CD4-positive, alpha-beta T cell (primary cell): ENCODE data around the gene TLK1. TPM values are rescaled to one million over a fixed set of nuclear protein-coding genes. Genes with fewer than 3 reads are reported as not detected.

ENCODE experiments used
- ATAC-seq: fragments of 200-7000 bp; cut with Tn5 transposase; one replicate; pipeline ENCODE4 v1.10.0; 2022; ENCODE audit warnings: mild to moderate bottlenecking; ENCODE audit not compliant: poor library complexity
- CTCF ChIA-PET: fragments of 350-600 bp; sonication (Branson Sonifier 250); formaldehyde crosslinking; loops from one replicate; lab custom pipeline; 2021; ENCODE audit warnings: antibody characterized with exemption, inconsistent platforms; lab: Charles Lee
- POLR2A ChIA-PET: fragments of 350-600 bp; sonication (Branson Sonifier 250); formaldehyde crosslinking; loops from one replicate; lab custom pipeline; 2021; ENCODE audit warnings: antibody characterized with exemption, inconsistent platforms; lab: Charles Lee
- DNase-seq, 14 experiments: peaks; one replicate each; pipeline ENCODE4 v3.0.0-alpha.2; 2013 to 2020; ENCODE audit warnings: mixed read lengths in 2 of 14
- H3K27ac ChIP-seq, 2 donors: one replicate each; pipeline versions ENCODE4 v1.5.1 to v1.7.0; 2013; ENCODE audit warnings: low read length in 2 of 2, low read depth in 1 of 2, mild to moderate bottlenecking in 1 of 2
- H3K27me3 ChIP-seq, 2 experiments: 1 replicate in 1 of 2; 2 replicates in 1 of 2; pipeline versions ENCODE4 v1.6.1 to v1.7.0; 2013; ENCODE audit warnings: low read length in 2 of 2, control low read depth in 1 of 2, mild to moderate bottlenecking in 1 of 2, moderate library complexity in 1 of 2; ENCODE audit not compliant: insufficient read depth in 2 of 2, control insufficient read depth in 1 of 2
- H3K36me3 ChIP-seq: one replicate; pipeline ENCODE4 v1.6.1; 2013; ENCODE audit warnings: low read length, control low read depth; ENCODE audit not compliant: insufficient read depth
- H3K4me1 ChIP-seq: one replicate; pipeline ENCODE4 v1.6.1; 2013; ENCODE audit warnings: low read length, control low read depth; ENCODE audit not compliant: insufficient read depth
- H3K4me3 ChIP-seq: one replicate; pipeline ENCODE4 v1.5.1; 2013; ENCODE audit warnings: mild to moderate bottlenecking, low read length, moderate library complexity
- H3K9me3 ChIP-seq, 2 experiments: 1 replicate in 1 of 2; 2 replicates in 1 of 2; pipeline versions ENCODE4 v1.6.1 to v1.7.0; 2013; ENCODE audit warnings: low read length in 2 of 2, mild to moderate bottlenecking in 2 of 2, control low read depth in 1 of 2, moderate library complexity in 1 of 2; ENCODE audit not compliant: control insufficient read depth in 1 of 2, insufficient read depth in 1 of 2
- H3K27ac Mint-ChIP-seq: one replicate; pipeline ENCODE4 v1.8.0; 2020; ENCODE audit warnings: mixed read lengths
- H3K27me3 Mint-ChIP-seq: one replicate; pipeline ENCODE4 v1.8.0; 2021; ENCODE audit warnings: mixed read lengths
- H3K36me3 Mint-ChIP-seq: one replicate; pipeline ENCODE4 v1.8.0; 2021; ENCODE audit warnings: low read depth, mixed read lengths
- H3K4me1 Mint-ChIP-seq: one replicate; pipeline ENCODE4 v1.8.0; 2021; ENCODE audit warnings: low read depth, mixed read lengths
- H3K4me3 Mint-ChIP-seq: one replicate; pipeline ENCODE4 v1.8.0; 2020; ENCODE audit warnings: mild to moderate bottlenecking, mixed read lengths
- H3K9me3 Mint-ChIP-seq: one replicate; pipeline ENCODE4 v1.8.0; 2020; ENCODE audit warnings: mixed read lengths
- CTCF ChIP-seq: fragments of 200-600 bp; IDR thresholded peaks from one replicate; pipeline ENCODE4 v1.8.0; 2022; ENCODE audit warnings: antibody characterized with exemption, mild to moderate bottlenecking
- intact Hi-C, 2 experiments: fragments of 100-400 bp; cut with DNase I in 1 of 2; cut with micrococcal nuclease in 1 of 2; formaldehyde crosslinking; loops; one replicate each; pipeline versions ENCODE4 v1.15.1 to v1.9.0; 2023 to 2025; cut with DNase I, micrococcal nuclease
- total RNA-seq, 174 experiments: library from RNA in 2 of 174; stranded (reverse) in 2 of 174; gene quantifications; one replicate each; pipeline ENCODE4 v1.2.3 and lab custom pipeline; 2021 to 2026

Gene TLK1
- total RNA-seq, 2 experiments from 2014 or later = 135 to 138 TPM

- no peaks in the 10 kb centered on the region for H3K36me3 Mint-ChIP-seq
- H3K4me3 Mint-ChIP-seq = no peak overlapping the region
- H3K27ac Mint-ChIP-seq = no peak overlapping the region
- H3K27me3 ChIP-seq = no peaks in the 10 kb centered on the region
- intact Hi-C loops = no loop called here
- ChIA-PET POLR2A (no interaction called here), CTCF (interaction anchor here (0.7 to 1.2 kb wide), 2 partner anchors 1297 to 1336 kb away, joined by 3 read pairs; no protein-coding TSS in a partner anchor)
- no peak overlapping the region for H3K27ac ChIP-seq
- H3K4me1 Mint-ChIP-seq = no peaks in the 10 kb centered on the region
- DNase-seq (no peak), ATAC-seq (no peak)
- no peaks in the 10 kb centered on the region for H3K9me3 ChIP-seq
- no peak for TF ChIP-seq CTCF
- no peaks in the 10 kb centered on the region for H3K36me3 ChIP-seq
- H3K27me3 Mint-ChIP-seq = no peaks in the 10 kb centered on the region
- no peaks in the 10 kb centered on the region for H3K4me1 ChIP-seq
- no peak overlapping the region for H3K4me3 ChIP-seq
- no peaks in the 10 kb centered on the region for H3K9me3 Mint-ChIP-seq
Measured at GRCh38 chr2:171180229-171180930, 19.7 kb upstream of the TLK1 start.

DNA sequence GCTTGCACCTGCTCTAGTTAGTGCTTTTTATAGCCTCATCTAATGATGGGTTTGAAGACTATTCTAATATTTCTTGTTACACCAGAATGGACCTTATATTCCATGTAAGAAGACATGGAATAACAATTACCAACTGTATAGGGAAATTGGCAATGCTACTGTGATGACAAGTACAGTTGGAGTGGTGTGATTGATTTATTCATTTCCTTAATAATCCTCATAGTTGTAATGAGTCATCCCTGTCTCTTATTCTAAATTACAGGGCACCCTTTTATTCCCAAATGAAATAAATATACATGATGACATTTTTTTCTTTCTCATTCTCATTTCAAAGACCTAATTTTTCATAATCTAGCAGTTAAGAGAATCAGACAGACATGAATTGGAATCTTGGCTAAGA, 18.3 kb upstream of the TLK1 start:
- H3K4me3 Mint-ChIP-seq = no peak overlapping the region
- intact Hi-C loops = loop anchor here in 1 of 2 experiments (10.0 kb wide), 1 partner anchor 156 kb away; no protein-coding TSS in a partner anchor
- no peaks in the 10 kb centered on the region for H3K27me3 Mint-ChIP-seq
- H3K9me3 Mint-ChIP-seq = no peaks in the 10 kb centered on the region
- TF ChIP-seq CTCF = no peak
- no peaks in the 10 kb centered on the region for H3K4me1 Mint-ChIP-seq
- H3K9me3 ChIP-seq = no peaks in the 10 kb centered on the region
- no peak overlapping the region for H3K4me3 ChIP-seq
- no peaks in the 10 kb centered on the region for H3K27me3 ChIP-seq
- no peaks in the 10 kb centered on the region for H3K36me3 Mint-ChIP-seq
- ATAC-seq (no peak), DNase-seq (no peak)
- ChIA-PET CTCF (no interaction called here), POLR2A (no interaction called here)
- no peak overlapping the region for H3K27ac ChIP-seq
- no peaks in the 10 kb centered on the region for H3K36me3 ChIP-seq
- H3K27ac Mint-ChIP-seq = no peak overlapping the region
- H3K4me1 ChIP-seq = no peaks in the 10 kb centered on the region

- ChIA-PET CTCF (no interaction called here), POLR2A (interaction anchor here (0.5 kb wide), 1 partner anchor 103 kb away, joined by 3 read pairs; no protein-coding TSS in a partner anchor)
- Mint-ChIP-seq H3K27me3 (no peaks in the 10 kb centered on the region), H3K4me1 (no peaks in the 10 kb centered on the region), H3K27ac (no peak overlapping the region), H3K36me3 (no peaks in the 10 kb centered on the region), H3K9me3 (peaks cover 2% of the 10 kb centered on the region), H3K4me3 (no peak overlapping the region)
- Histone ChIP-seq H3K4me1 (no peaks in the 10 kb centered on the region), H3K27ac (no peak overlapping the region), H3K9me3 (no peaks in the 10 kb centered on the region), H3K27me3 (no peaks in the 10 kb centered on the region), H3K4me3 (no peak overlapping the region), H3K36me3 (no peaks in the 10 kb centered on the region)
- intact Hi-C loops = loop anchor here in 1 of 2 experiments (10.0 kb wide), 1 partner anchor 158 kb away; no protein-coding TSS in a partner anchor
- DNase-seq (no peak), ATAC-seq (no peak)
- TF ChIP-seq CTCF = no peak
Measured at GRCh38 chr2:171176516-171176915, 15.8 kb upstream of the TLK1 start.
